ENCODE results near the gene METTL26. TPM values are rescaled to one million over a fixed set of nuclear protein-coding genes. Genes with fewer than 3 reads are reported as not detected.

METTL26 gene
- total RNA-seq, 1 donor from 2014 or later = 68.1 TPM

DNA sequence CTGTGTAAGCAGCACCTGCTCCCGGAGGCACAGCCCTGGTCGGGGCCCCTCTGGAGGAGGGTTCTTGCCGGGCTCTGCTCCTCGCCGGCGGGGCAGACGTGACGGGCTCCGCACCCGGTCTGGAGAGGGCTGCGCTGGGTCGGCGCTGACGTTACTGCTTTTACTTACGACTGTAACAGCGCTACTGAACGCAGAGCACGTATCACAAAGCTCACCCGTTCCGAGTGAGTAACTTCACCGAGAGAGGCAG, 47.5 kb downstream of the METTL26 start:
- Mint-ChIP-seq H3K4me3 (ENCODE audit: unreplicated experiment) (peak overlapping the region; percentile 95), H3K36me3 (ENCODE audit: low read depth) (no peaks in the 10 kb centered on the region), H3K9me3 (ENCODE audit: low read depth) (no peaks in the 10 kb centered on the region), H3K27me3 (ENCODE audit: low read depth) (no peaks in the 10 kb centered on the region), H3K4me1 (ENCODE audit: low read depth) (peaks cover 42% of the 10 kb centered on the region), H3K27ac (ENCODE audit: unreplicated experiment) (peak overlapping the region; percentile 98)
- TF ChIP-seq CTCF (IDR thresholded peaks at IDR 0.05) = no peak
- DNase-seq (ENCODE audit: low spot score) = no peak

GRCh38 chr16:586645-587590, 49.2 kb downstream of the METTL26 start:
- peaks cover 39% of the 10 kb centered on the region for H3K4me1 Mint-ChIP-seq (ENCODE audit: low read depth)
- peak overlapping the region; percentile 82 for H3K27ac Mint-ChIP-seq (ENCODE audit: unreplicated experiment)
- H3K9me3 Mint-ChIP-seq (ENCODE audit: low read depth) = no peaks in the 10 kb centered on the region
- H3K27me3 Mint-ChIP-seq (ENCODE audit: low read depth) = no peaks in the 10 kb centered on the region
- no peak for DNase-seq (ENCODE audit: low spot score)
- no peaks in the 10 kb centered on the region for H3K36me3 Mint-ChIP-seq (ENCODE audit: low read depth)
- peak overlapping the region; percentile 95 for H3K4me3 Mint-ChIP-seq (ENCODE audit: unreplicated experiment)
- TF ChIP-seq CTCF (IDR thresholded peaks at IDR 0.05) = no peak

GRCh38 chr16:586047-586644, 50.0 kb downstream of the METTL26 start:
- H3K27me3 Mint-ChIP-seq (ENCODE audit: low read depth) = no peaks in the 10 kb centered on the region
- DNase-seq (ENCODE audit: low spot score) = no peak
- peaks cover 31% of the 10 kb centered on the region for H3K4me1 Mint-ChIP-seq (ENCODE audit: low read depth)
- H3K36me3 Mint-ChIP-seq (ENCODE audit: low read depth) = no peaks in the 10 kb centered on the region
- H3K27ac Mint-ChIP-seq (ENCODE audit: unreplicated experiment) = no peak overlapping the region
- TF ChIP-seq CTCF (IDR thresholded peaks at IDR 0.05) = no peak
- no peak overlapping the region for H3K4me3 Mint-ChIP-seq (ENCODE audit: unreplicated experiment)
- no peaks in the 10 kb centered on the region for H3K9me3 Mint-ChIP-seq (ENCODE audit: low read depth)

DNA sequence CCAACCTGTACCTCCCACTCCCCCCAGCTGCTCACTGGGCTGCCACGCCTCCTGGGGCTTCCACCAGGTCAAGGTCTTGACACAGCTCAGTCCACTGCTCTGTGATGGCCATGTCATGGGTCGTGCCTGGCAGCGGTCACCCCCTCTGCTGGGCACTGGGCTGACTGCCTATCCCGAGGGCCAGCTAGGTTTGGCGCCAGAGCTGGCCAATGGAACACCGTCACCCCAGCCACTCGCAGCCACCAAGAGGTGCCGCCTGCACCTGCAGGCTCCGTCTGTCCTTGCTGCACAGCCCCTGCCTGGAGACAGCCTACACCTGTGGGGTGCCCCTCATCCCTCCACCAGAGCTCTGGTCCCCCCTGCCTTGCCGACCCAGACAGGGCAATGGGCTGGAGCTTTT, 50.8 kb downstream of the METTL26 start:
- Mint-ChIP-seq H3K36me3 (ENCODE audit: low read depth) (no peaks in the 10 kb centered on the region), H3K4me3 (ENCODE audit: unreplicated experiment) (no peak overlapping the region), H3K4me1 (ENCODE audit: low read depth) (peaks cover 23% of the 10 kb centered on the region), H3K9me3 (ENCODE audit: low read depth) (no peaks in the 10 kb centered on the region), H3K27me3 (ENCODE audit: low read depth) (no peaks in the 10 kb centered on the region), H3K27ac (ENCODE audit: unreplicated experiment) (no peak overlapping the region)
- DNase-seq (ENCODE audit: low spot score) = no peak
- peak; percentile 8 for TF ChIP-seq CTCF (IDR thresholded peaks at IDR 0.05)

Other genes with a start within 250 kb of the METTL26 start
- 176 to 246 TPM (median 231 TPM) in 3 replicates for gene NME4, start 239.1 kb downstream of the METTL26 start, total RNA-seq
- 21.8 to 25.1 TPM (median 22.2 TPM) in 3 replicates for gene DECR2, start 234.4 kb downstream of the METTL26 start, total RNA-seq
- 41.9 to 52.4 TPM (median 45.1 TPM) in 3 replicates for gene RAB11FIP3, start 210.7 kb downstream of the METTL26 start, total RNA-seq
- 28.8 to 32.0 TPM (median 29.7 TPM) in 3 replicates for gene CAPN15, start 108.6 kb downstream of the METTL26 start, total RNA-seq
- gene PRR35, start 75.9 kb downstream of the METTL26 start, total RNA-seq = not detected in 3 replicates
- gene NHLRC4, start 69.3 kb downstream of the METTL26 start, total RNA-seq = not detected in 3 replicates
- 34.1 to 57.1 TPM (median 37.3 TPM) in 3 replicates for gene PIGQ, start 66.3 kb downstream of the METTL26 start, total RNA-seq
- 15.2 to 19.6 TPM (median 19.6 TPM) in 3 replicates for gene RAB40C, start 46.2 kb downstream of the METTL26 start, total RNA-seq
- gene WFIKKN1, start 5.3 kb downstream of the METTL26 start, total RNA-seq = 0.36 to 0.56 TPM (median 0.47 TPM) in 3 replicates
- gene MCRIP2, start 5.5 kb upstream of the METTL26 start, total RNA-seq = 10.4 to 16.9 TPM (median 15.3 TPM) in 3 replicates
- gene WDR90, start 13.1 kb upstream of the METTL26 start, total RNA-seq = 17.0 to 36.6 TPM (median 19.2 TPM) in 3 replicates
- 101 to 109 TPM (median 106 TPM) in 3 replicates for gene RHOT2, start 31.8 kb upstream of the METTL26 start, total RNA-seq
- 1.9 to 3.5 TPM (median 3.0 TPM) in 3 replicates for gene RHBDL1, start 39.4 kb upstream of the METTL26 start, total RNA-seq
- 89.7 to 139 TPM (median 96.1 TPM) in 3 replicates for gene STUB1, start 44.1 kb upstream of the METTL26 start, total RNA-seq
- gene JMJD8, start 48.0 kb upstream of the METTL26 start, total RNA-seq = 38.8 to 56.5 TPM (median 39.2 TPM) in 3 replicates
- gene WDR24, start 54.1 kb upstream of the METTL26 start, total RNA-seq = 12.6 to 17.7 TPM (median 13.7 TPM) in 3 replicates
- 0.53 to 0.87 TPM (median 0.82 TPM) in 3 replicates for gene FBXL16, start 69.5 kb upstream of the METTL26 start, total RNA-seq
- 50.7 to 62.3 TPM (median 58.5 TPM) in 3 replicates for gene METRN, start 78.8 kb upstream of the METTL26 start, total RNA-seq
- 31.6 to 42.4 TPM (median 38.2 TPM) in 3 replicates for gene ANTKMT, start 84.8 kb upstream of the METTL26 start, total RNA-seq
- gene CCDC78, start 90.1 kb upstream of the METTL26 start, total RNA-seq = 1.8 to 3.9 TPM (median 2.5 TPM) in 3 replicates
- gene HAGHL, start 90.8 kb upstream of the METTL26 start, total RNA-seq = 7.9 to 20.6 TPM (median 15.0 TPM) in 3 replicates
- 20.5 to 26.6 TPM (median 22.1 TPM) in 3 replicates for gene CIAO3, start 104.7 kb upstream of the METTL26 start, total RNA-seq
- 0.41 TPM in 1 of 3 replicates, not detected in the others for gene MSLN, start 124.4 kb upstream of the METTL26 start, total RNA-seq
- gene RPUSD1, start 152.1 kb upstream of the METTL26 start, total RNA-seq = 17.6 to 21.6 TPM (median 19.6 TPM) in 3 replicates
- gene CHTF18, start 152.3 kb upstream of the METTL26 start, total RNA-seq = 12.8 to 35.9 TPM (median 13.3 TPM) in 3 replicates
- not detected in 3 replicates for gene GNG13, start 164.4 kb upstream of the METTL26 start, total RNA-seq

All from chondrocyte (in vitro differentiated cells).